Cardiac fibroblast (primary cell): ENCODE results near the gene TCEANC.
"Not testable (repeated sequence)": the region's sequence is repeated elsewhere in the genome, so short reads cannot be mapped to it uniquely, and the experiment has no call there.

Experiments used
- DNase-seq, 2 donors: peaks; one replicate each; pipeline versions ENCODE4 v3.0.0 to v3.0.0-alpha.2; 2010; ENCODE audit warnings: low read depth in 2 of 2
- H3K4me3 ChIP-seq, 2 donors: replicated peaks in 1 of 2; 1 replicate in 1 of 2; 2 replicates in 1 of 2; pipeline ENCODE4 v1.5.1; 2011; ENCODE audit warnings: low read depth in 2 of 2, low read length in 2 of 2, mild to moderate bottlenecking in 2 of 2, moderate library complexity in 1 of 2
- TF ChIP-seq, protein P1 (sequence below): IDR thresholded peaks from one replicate; pipeline ENCODE4 v1.5.1; 2011; ENCODE audit warnings: low read depth, mild to moderate bottlenecking, low read length, inconsistent platforms

TCEANC gene

DNA sequence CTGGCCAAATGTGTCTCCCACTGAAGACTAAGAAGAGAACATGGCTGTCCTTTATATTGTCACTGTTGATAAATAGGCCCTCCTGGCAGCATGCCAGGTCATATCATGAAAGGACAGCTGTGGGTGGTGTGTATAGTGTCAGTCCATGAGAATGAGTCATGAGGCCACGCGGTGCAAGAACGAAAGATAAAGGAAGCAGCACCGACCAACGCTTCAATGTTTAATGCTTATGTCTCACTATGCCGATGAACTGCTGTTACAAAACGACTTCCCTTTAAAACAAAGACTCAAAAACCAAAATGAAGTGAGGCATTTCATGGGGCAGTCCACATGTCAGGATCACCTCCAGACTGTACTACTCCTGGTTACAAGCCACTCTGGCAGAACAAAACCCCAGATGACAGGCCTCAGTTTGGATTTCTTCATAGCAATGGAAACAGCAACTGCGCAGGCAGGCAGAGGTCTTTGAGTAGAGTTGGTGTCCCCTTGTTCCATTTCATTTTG is 5.2 kb upstream of the TCEANC start:
- TF ChIP-seq, protein P1, sequence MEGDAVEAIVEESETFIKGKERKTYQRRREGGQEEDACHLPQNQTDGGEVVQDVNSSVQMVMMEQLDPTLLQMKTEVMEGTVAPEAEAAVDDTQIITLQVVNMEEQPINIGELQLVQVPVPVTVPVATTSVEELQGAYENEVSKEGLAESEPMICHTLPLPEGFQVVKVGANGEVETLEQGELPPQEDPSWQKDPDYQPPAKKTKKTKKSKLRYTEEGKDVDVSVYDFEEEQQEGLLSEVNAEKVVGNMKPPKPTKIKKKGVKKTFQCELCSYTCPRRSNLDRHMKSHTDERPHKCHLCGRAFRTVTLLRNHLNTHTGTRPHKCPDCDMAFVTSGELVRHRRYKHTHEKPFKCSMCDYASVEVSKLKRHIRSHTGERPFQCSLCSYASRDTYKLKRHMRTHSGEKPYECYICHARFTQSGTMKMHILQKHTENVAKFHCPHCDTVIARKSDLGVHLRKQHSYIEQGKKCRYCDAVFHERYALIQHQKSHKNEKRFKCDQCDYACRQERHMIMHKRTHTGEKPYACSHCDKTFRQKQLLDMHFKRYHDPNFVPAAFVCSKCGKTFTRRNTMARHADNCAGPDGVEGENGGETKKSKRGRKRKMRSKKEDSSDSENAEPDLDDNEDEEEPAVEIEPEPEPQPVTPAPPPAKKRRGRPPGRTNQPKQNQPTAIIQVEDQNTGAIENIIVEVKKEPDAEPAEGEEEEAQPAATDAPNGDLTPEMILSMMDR: no peak
- H3K4me3 ChIP-seq: no peak overlapping the region
- peak; percentile 59 to 64 for DNase-seq

DNA sequence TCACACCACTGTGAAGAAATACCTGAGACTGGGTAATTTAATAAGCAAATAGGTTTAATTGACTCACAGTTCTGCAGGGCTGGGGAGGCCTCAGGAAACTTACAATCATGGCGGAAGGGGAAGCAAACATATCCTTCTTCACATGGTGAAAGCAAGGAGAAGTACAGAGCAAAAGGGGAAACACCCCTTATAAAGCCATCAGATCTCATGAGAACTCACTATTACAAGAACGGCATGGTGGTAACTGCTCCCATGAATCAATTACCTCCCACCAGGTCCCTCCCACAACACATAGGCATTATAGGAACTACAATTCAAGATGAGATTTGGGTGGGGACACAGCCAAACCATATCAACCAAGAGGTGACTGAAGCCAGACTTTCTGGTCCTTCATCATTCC is 4.6 kb upstream of the TCEANC start:
- not testable (repeated sequence) for DNase-seq, H3K4me3 ChIP-seq

DNA sequence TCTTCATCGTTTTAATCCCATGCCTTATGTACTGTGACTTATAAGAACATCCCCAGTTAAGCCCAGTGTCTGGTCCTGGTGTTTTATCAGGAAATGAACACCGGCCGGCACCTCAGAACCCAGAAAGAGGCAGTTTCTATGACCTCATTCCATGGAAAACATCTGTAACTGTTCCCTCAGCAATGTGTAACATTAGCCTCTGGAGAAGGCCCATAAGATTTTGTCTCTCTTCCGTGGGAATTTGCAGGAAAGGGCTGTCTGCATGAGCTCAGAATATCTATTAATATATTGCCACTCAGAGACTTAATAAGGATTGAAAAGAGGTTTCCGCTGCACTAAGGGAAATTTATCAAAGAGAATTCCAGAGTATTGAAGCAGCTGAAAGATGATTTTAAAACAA is 3.1 kb upstream of the TCEANC start:
- DNase-seq: peak in 1 of 2 donors; percentile 13
- TF ChIP-seq, protein P1: no peak

DNA sequence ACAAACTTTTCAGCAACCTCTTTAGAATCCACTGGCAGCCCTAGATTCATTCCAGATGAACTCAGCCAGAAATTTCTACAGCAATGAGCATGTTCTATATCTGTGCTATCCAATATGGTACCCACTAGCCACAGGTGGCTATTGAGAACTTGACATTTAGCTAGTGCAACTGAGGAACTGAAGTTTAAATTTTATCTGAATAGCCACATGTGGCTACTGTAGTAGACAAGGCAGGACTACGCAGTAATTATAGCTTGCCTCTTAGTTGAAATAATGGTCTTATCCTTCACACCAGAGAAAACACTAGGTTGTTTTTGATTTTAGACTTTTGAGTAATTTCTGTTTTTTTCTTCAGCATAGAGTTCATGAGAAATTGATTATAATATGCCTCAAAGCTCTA is 2.6 kb upstream of the TCEANC start:
- TF ChIP-seq, protein P1: no peak

More for the DNA sequence above, 3.1 kb upstream of the TCEANC start:
- H3K4me3 ChIP-seq: no peak overlapping the region

DNA sequence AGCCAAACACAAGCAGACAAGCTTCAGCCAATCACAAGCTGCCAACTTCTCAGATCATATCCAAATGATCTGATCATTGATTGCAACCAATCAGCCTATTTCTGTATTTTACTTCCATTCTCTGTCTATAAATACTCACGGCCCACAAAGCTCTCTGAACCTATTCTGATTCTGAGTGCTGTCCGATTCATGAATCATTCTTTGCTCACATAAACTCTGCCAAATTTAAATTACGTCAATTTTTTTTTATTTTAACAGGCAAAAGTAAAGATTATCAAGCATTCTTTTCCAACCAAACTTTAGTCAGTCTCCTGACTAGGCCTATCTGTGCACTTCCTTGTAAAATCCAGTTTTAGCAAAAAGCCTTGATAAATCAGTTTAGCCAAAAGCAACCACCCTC is 1.8 kb upstream of the TCEANC start:
- no peak overlapping the region for H3K4me3 ChIP-seq
- TF ChIP-seq, protein P1: no peak
- peak in 1 of 2 donors; percentile 45 for DNase-seq

More for the DNA sequence above, 2.6 kb upstream of the TCEANC start:
- DNase-seq: no peak
- H3K4me3 ChIP-seq: no peak overlapping the region

DNA sequence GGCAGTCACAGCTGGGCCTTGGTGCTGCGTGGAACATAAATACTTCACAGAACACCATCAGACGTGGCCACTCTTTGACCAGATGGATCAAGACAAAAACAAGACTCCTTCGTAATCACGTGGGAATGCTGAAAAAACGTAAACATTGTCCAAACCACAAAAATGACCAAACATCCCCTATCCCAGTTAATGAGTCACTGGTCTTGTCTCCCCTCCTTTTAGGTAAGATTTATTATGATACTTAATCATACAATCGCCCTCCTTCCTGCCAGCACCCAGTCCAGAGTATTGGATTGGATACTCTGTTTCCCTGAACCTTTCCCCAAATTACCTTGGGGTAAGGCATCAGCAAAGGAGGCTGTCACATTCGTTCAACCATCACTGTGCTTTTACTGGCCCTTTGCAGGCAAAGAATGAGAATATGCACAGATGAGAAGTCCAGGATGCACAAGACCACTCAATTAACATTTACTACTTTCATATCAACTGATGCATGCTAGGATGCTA is 601 bp upstream of the TCEANC start:
- TF ChIP-seq, protein P1: no peak
- peak; percentile 79 to 93 for DNase-seq
- H3K4me3 ChIP-seq: peak overlapping the region; percentile 40 to 54

DNA sequence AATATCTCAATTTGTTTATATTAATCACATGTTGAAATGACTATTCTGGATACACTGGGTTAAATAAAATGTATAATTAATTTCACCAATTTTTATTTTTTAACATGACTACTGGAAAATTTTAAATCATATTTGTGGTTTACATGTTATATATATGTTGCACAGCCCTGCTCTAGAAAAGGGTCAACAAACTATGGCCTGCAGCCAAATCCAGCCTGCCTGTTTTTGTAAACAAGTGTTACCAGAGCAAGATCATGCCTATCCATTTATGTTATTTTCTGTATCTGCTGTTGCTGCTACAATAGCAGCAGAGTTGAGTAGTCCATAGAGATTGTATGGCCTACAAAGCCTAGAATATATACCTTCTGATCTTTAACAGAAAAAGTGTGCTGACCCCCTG is 1.2 kb downstream of the TCEANC start:
- DNase-seq: no peak
- TF ChIP-seq, protein P1: no peak
- H3K4me3 ChIP-seq: no peak overlapping the region
